IMR-90 (cell line): ENCODE results near the gene ACOT7. TPM values are rescaled to one million over a fixed set of nuclear protein-coding genes. Genes with fewer than 3 reads are reported as not detected.

ENCODE experiments used
- ATAC-seq: fragments of 200-7000 bp; cut with Tn5 transposase; 2 replicates; pipeline ENCODE4 v1.9.1; 2020; ENCODE audit warnings: low read depth, mild to moderate bottlenecking, moderate library complexity
- BruUV-seq: library from RNA; stranded (reverse); fragments of 400-500 nt; replicated peaks from 2 replicates; lab custom pipeline; 2021; lab: Mats Ljungman, UMichigan
- CTCF ChIA-PET: fragments of 300-600 bp; formaldehyde crosslinking; extraction: SDS; loops from one replicate; lab custom pipeline; 2021; ENCODE audit warnings: antibody characterized with exemption; lab: Yijun Ruan, JAX
- POLR2A ChIA-PET: fragments of 300-600 bp; sonication (Branson Sonifier 250); formaldehyde crosslinking; loops from one replicate; lab custom pipeline; 2022; ENCODE audit warnings: antibody characterized with exemption; ENCODE audit not compliant: unreplicated experiment; lab: Charles Lee
- DNase-seq: peaks from one replicate; pipeline ENCODE4 v3.0.0; 2013
- H2AFZ ChIP-seq: replicated peaks from 2 replicates; pipeline ENCODE3; 2013; ENCODE audit warnings: low read length, mild to moderate bottlenecking; ENCODE audit not compliant: poor library complexity
- H2AK5ac ChIP-seq: 2 replicates; pipeline ENCODE4 v1.6.1; 2013; ENCODE audit warnings: low read depth, low read length, inconsistent platforms
- H2AK9ac ChIP-seq: replicated peaks from 2 replicates; pipeline ENCODE3; 2013; ENCODE audit warnings: mild to moderate bottlenecking, low read depth, low read length, moderate library complexity; ENCODE audit not compliant: poor library complexity
- H2BK120ac ChIP-seq: 2 replicates; pipeline ENCODE4 v1.6.1; 2013; ENCODE audit warnings: low read depth, low read length, inconsistent platforms
- H2BK15ac ChIP-seq: 3 replicates; pipeline ENCODE4 v1.6.1; 2013; ENCODE audit warnings: low read depth, low read length, inconsistent platforms
- H2BK20ac ChIP-seq: 2 replicates; pipeline ENCODE4 v1.6.1; 2013; ENCODE audit warnings: low read depth, mild to moderate bottlenecking, inconsistent platforms, low read length, moderate library complexity
- H2BK5ac ChIP-seq: 2 replicates; pipeline ENCODE4 v1.6.1; 2013; ENCODE audit warnings: mild to moderate bottlenecking, low read depth, low read length, inconsistent platforms; ENCODE audit not compliant: poor library complexity, severe bottlenecking
- H3K14ac ChIP-seq: replicated peaks from 2 replicates; pipeline ENCODE4 v1.6.1; 2013; ENCODE audit warnings: low read depth, low read length, inconsistent platforms
- H3K18ac ChIP-seq: 2 replicates; pipeline ENCODE4 v1.6.1; 2013; ENCODE audit warnings: low read depth, low read length, control low read depth
- H3K23ac ChIP-seq: 2 replicates; pipeline ENCODE4 v1.6.1; 2013; ENCODE audit warnings: low read depth, low read length, inconsistent platforms
- H3K27ac ChIP-seq: 2 replicates; pipeline ENCODE4 v1.5.1; 2013; ENCODE audit warnings: mild to moderate bottlenecking, control low read depth, low read length; ENCODE audit not compliant: insufficient read depth
- H3K27me3 ChIP-seq: 2 replicates; pipeline ENCODE4 v1.6.1; 2013; ENCODE audit warnings: low read length; ENCODE audit not compliant: control insufficient read depth, insufficient read depth
- H3K36me3 ChIP-seq: 2 replicates; pipeline ENCODE4 v1.6.1; 2013; ENCODE audit warnings: low read length, mixed read lengths; ENCODE audit not compliant: control insufficient read depth, insufficient read depth
- H3K4ac ChIP-seq: 2 replicates; pipeline ENCODE4 v1.6.1; 2013; ENCODE audit warnings: low read depth, low read length, inconsistent platforms
- H3K4me1 ChIP-seq: 2 replicates; pipeline ENCODE4 v1.6.1; 2013; ENCODE audit warnings: low read length, mixed read lengths; ENCODE audit not compliant: control insufficient read depth, insufficient read depth
- H3K4me2 ChIP-seq: 2 replicates; pipeline ENCODE4 v1.6.1; 2013; ENCODE audit warnings: low read depth, mild to moderate bottlenecking, control low read depth, low read length, moderate library complexity
- H3K4me3 ChIP-seq: 2 replicates; pipeline ENCODE4 v1.5.1; 2013; ENCODE audit warnings: low read depth, mild to moderate bottlenecking, control low read depth, low read length, moderate library complexity; ENCODE audit not compliant: insufficient read depth
- H3K56ac ChIP-seq: 2 replicates; pipeline ENCODE4 v1.6.1; 2013; ENCODE audit warnings: low read length, inconsistent platforms; ENCODE audit not compliant: insufficient read depth; ENCODE audit errors: extremely low read depth
- H3K79me1 ChIP-seq, 2 experiments: 2 replicates each; pipeline ENCODE4 v1.6.1; 2013; ENCODE audit warnings: low read length in 2 of 2, inconsistent platforms in 1 of 2, low read depth in 1 of 2
- H3K9ac ChIP-seq: 2 replicates; pipeline ENCODE4 v1.6.1; 2013; ENCODE audit warnings: low read depth, low read length, control low read depth
- H3K9me1 ChIP-seq: 2 replicates; pipeline ENCODE4 v1.6.1; 2013; ENCODE audit warnings: low read length, inconsistent platforms; ENCODE audit not compliant: insufficient read depth
- H3K9me3 ChIP-seq: 2 replicates; pipeline ENCODE4 v1.6.1; 2013; ENCODE audit warnings: low read length; ENCODE audit not compliant: control insufficient read depth, insufficient read depth
- H4K20me1 ChIP-seq: 2 replicates; pipeline ENCODE4 v1.6.1; 2013; ENCODE audit warnings: low read length, inconsistent platforms; ENCODE audit not compliant: insufficient read depth
- H4K5ac ChIP-seq: 2 replicates; pipeline ENCODE4 v1.6.1; 2013; ENCODE audit warnings: mild to moderate bottlenecking, low read depth, low read length, control low read depth
- H4K8ac ChIP-seq, 2 experiments: 2 replicates each; pipeline ENCODE4 v1.6.1; 2013; ENCODE audit warnings: low read depth in 2 of 2, low read length in 2 of 2, control low read depth in 1 of 2, inconsistent platforms in 1 of 2
- H4K91ac ChIP-seq: 2 replicates; pipeline ENCODE4 v1.6.1; 2013; ENCODE audit warnings: low read depth, low read length, inconsistent platforms; ENCODE audit not compliant: insufficient read depth
- BHLHE40 ChIP-seq: fragments of 150-350 bp; IDR thresholded peaks from 2 replicates; pipeline ENCODE4 v1.6.1; 2016; ENCODE audit warnings: mild to moderate bottlenecking, low read depth, low read length
- CHD1 ChIP-seq: IDR thresholded peaks from 2 replicates; pipeline ENCODE4 v1.6.1; 2012; ENCODE audit warnings: low read depth, low read length, improper control_type of control experiment
- ELK1 ChIP-seq: fragments of 150-350 bp; IDR thresholded peaks from 2 replicates; pipeline ENCODE4 v1.6.1; 2016; ENCODE audit warnings: low read depth, mild to moderate bottlenecking, low read length, moderate library complexity, borderline replicate concordance
- FOS ChIP-seq: fragments of 150-350 bp; IDR thresholded peaks from 2 replicates; pipeline ENCODE4 v1.6.1; 2016; ENCODE audit warnings: low read depth, low read length
- MAZ ChIP-seq: IDR thresholded peaks from 2 replicates; pipeline ENCODE4 v1.6.1; 2012; ENCODE audit warnings: low read depth, mild to moderate bottlenecking, low read length, improper control_type of control experiment, moderate library complexity, borderline replicate concordance
- POLR2A ChIP-seq: IDR thresholded peaks from 2 replicates; pipeline ENCODE4 v1.6.1; 2012; ENCODE audit warnings: mild to moderate bottlenecking, low read depth, low read length
- RCOR1 ChIP-seq: IDR thresholded peaks from 2 replicates; pipeline ENCODE4 v1.6.1; 2012; ENCODE audit warnings: mild to moderate bottlenecking, low read length, improper control_type of control experiment; ENCODE audit not compliant: insufficient replicate concordance
- RFX5 ChIP-seq: IDR thresholded peaks from 2 replicates; pipeline ENCODE4 v1.8.0; 2012; ENCODE audit warnings: low read depth, mild to moderate bottlenecking, low read length, moderate library complexity
- SMC3 ChIP-seq: fragments of 150-350 bp; IDR thresholded peaks from 2 replicates; pipeline ENCODE4 v1.6.1; 2016; ENCODE audit warnings: low read depth, mild to moderate bottlenecking, antibody characterized with exemption, low read length, moderate library complexity
- USF2 ChIP-seq: fragments of 150-350 bp; IDR thresholded peaks from 2 replicates; pipeline ENCODE4 v1.6.1; 2017; ENCODE audit warnings: mild to moderate bottlenecking, antibody characterized with exemption, low read length, low read depth
- WGBS, 2 experiments: methylation state at CpG; one replicate each; pipeline versions ENCODE4 v1.1.5 to v1.1.7; 2013; ENCODE audit warnings: missing lambda C conversion rate in 2 of 2; ENCODE audit not compliant: insufficient read length in 1 of 2; ENCODE audit errors: extremely low coverage in 2 of 2; 5-methylcytosine and 5-hydroxymethylcytosine counted together
- dilution Hi-C: fragments of 300-500 bp; cut with HindIII; formaldehyde crosslinking; loops from one replicate; pipeline ENCODE4 v1.14.3; 2018; ENCODE audit warnings: low sequenced_read_pairs; ENCODE audit not compliant: unreplicated experiment
- in situ Hi-C: fragments of 300-500 bp; cut with MboI; formaldehyde crosslinking; loops from 3 replicates; pipeline ENCODE4 v1.14.3; 2019; ENCODE audit warnings: low sequenced_read_pairs, inconsistent platforms, mixed read lengths
- intact Hi-C: fragments of 100-400 bp; cut with micrococcal nuclease; formaldehyde crosslinking; loops from 2 replicates; pipeline ENCODE4 v1.10.0; 2022
- polyA plus RNA-seq, 3 experiments: library from polyadenylated mRNA; depleted of rRNA; stranded (reverse); fragments of >200 nt; gene quantifications; 2 replicates each; pipeline ENCODE4 v1.2.3, GENCODE V29; 2012; ENCODE audit warnings: low replicate concordance in 1 of 3
- total RNA-seq: library from RNA; depleted of rRNA; stranded (reverse); fragments of >200 nt; gene quantifications from 2 replicates; pipeline ENCODE4 v1.2.3, GENCODE V29; 2012

The ACOT7 gene
- total and polyA plus RNA-seq, 2 of the 4 experiments (the other 2 are of a cell fraction): 51.6 to 242 TPM

- no peak for DNase-seq
- POLR2A ChIA-PET: interaction anchor here (0.6 kb wide), 1 partner anchor 75 kb away, joined by 6 read pairs; no protein-coding TSS in a partner anchor
- no peak for ATAC-seq
- Histone ChIP-seq H4K8ac (no peak overlapping the region), H3K27me3 (no peaks in the 10 kb centered on the region), H2BK5ac (no peak overlapping the region), H3K9me3 (no peaks in the 10 kb centered on the region), H3K9me1 (no peaks in the 10 kb centered on the region), H3K4ac (no peak overlapping the region), H3K4me3 (no peak overlapping the region), H3K56ac (no peak overlapping the region), H3K4me1 (no peaks in the 10 kb centered on the region), H3K14ac (no peak overlapping the region), H3K27ac (no peak overlapping the region), H2BK15ac (no peak overlapping the region), H3K18ac (no peak overlapping the region), H2BK120ac (no peak overlapping the region), H2AFZ (no peak overlapping the region), H4K20me1 (no peaks in the 10 kb centered on the region), H3K4me2 (no peak overlapping the region), H3K9ac (no peak overlapping the region), H3K23ac (no peak overlapping the region), H3K79me1 (peaks cover 0 to 4% of the 10 kb centered on the region in 2 experiments; a peak in 2 of 4 replicates), H4K91ac (no peak overlapping the region), H3K36me3 (peaks cover 5% of the 10 kb centered on the region; the same call in 1 of the 2 replicates), H2AK5ac (no peak overlapping the region), H2BK20ac (no peak overlapping the region), H4K5ac (no peak overlapping the region), H2AK9ac (no peak overlapping the region)
- dilution Hi-C loops: no loop called here
- TF ChIP-seq MAZ (no peak), CHD1 (no peak), FOS (no peak), RCOR1 (no peak), USF2 (no peak), ELK1 (no peak), POLR2A (no peak), RFX5 (no peak), BHLHE40 (no peak), SMC3 (no peak)
- in situ Hi-C loops: loop anchor here (25.0 kb wide), 1 partner anchor 825 kb away; no protein-coding TSS in a partner anchor
- 90% methylated on average over 2 of the region's 22 CpGs; no CpG with 5 or more reads in 1 of the 2 experiments for WGBS, 2 experiments
- intact Hi-C loops: no loop called here
- no TSS peak for BruUV-seq
- CTCF ChIA-PET: no interaction called here
Observed at GRCh38 chr1:6336776-6337622, 56.6 kb downstream of the ACOT7 start.
